IPS-18c (cell line): ENCODE results near the gene VANGL1.

Experiments used
- H3K4me3 ChIP-seq: 2 replicates; pipeline ENCODE4 v1.7.0; 2013; ENCODE audit warnings: low read depth, mild to moderate bottlenecking, low read length, moderate library complexity; ENCODE audit not compliant: insufficient read depth
- H3K9me3 ChIP-seq: one replicate; pipeline ENCODE4 v1.6.1; 2013; ENCODE audit warnings: mild to moderate bottlenecking, low read length, moderate library complexity; ENCODE audit not compliant: control insufficient read depth, insufficient read depth

VANGL1 gene

DNA sequence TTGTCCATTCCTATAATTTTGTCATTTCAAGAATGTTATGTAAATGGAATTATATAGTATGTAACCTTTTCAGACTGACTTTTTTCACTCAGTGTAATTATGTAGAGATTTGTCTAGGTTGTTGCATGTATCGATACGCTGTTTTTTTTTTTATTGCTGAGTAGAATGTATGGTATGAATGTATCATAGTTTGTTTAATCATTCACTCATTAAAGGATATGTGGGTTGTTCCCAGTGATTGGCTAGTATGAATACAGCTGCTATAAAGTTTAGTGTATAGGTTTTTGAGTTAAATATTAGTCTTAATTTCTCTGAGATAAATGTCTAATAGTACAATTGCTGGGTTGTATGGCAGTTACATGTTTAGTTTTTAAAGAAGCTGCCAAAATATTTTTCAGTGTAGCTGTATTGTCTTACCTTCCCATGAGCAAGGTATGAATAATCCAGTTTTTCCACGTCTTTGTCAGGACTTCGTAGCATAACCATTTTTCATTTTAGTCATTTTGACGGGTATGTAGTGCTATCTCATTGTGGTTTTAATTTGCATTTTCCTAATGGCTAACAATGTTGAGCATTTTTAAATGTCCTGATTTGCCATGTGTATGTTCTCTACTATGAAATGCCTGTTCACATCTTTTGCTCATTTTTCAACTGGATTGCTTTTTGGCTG is 104.4 kb downstream of the VANGL1 start:
- no peaks in the 10 kb centered on the region for H3K9me3 ChIP-seq
- no peak overlapping the region; the same call in 1 of the 2 replicates for H3K4me3 ChIP-seq
